ENCODE measurements around the gene ZBTB20. TPM values are rescaled to one million over a fixed set of nuclear protein-coding genes. Genes with fewer than 3 reads are reported as not detected.

The ZBTB20 gene
- total RNA-seq, 2 donors from 2014 or later = 112 to 120 TPM

- no peak for TF ChIP-seq CTCF (IDR thresholded peaks at IDR 0.05)
- Histone ChIP-seq H3K36me3 (no peaks in the 10 kb centered on the region), H3K27ac (no peak overlapping the region), H3K9me3 (no peaks in the 10 kb centered on the region), H3K27me3 (replicated peaks; ENCODE audit: insufficient read depth) (no peaks in the 10 kb centered on the region), H3K4me3 (no peak overlapping the region), H3K4me1 (ENCODE audit: control insufficient read depth in 1 of 2, low read depth in 2 of 2) (peaks cover 0 to 20% of the 10 kb centered on the region in 2 donors)
- ATAC-seq (ENCODE audit: insufficient number of reproducible peaks, low FRiP score, low read depth) (no peak), DNase-seq (ENCODE audit: low spot score) (no peak)
These were observed 627.7 kb downstream of the ZBTB20 start for GRCh38 chr3:114519415-114519814.

- Histone ChIP-seq H3K9me3 (no peaks in the 10 kb centered on the region), H3K36me3 (no peaks in the 10 kb centered on the region), H3K4me3 (no peak overlapping the region), H3K4me1 (ENCODE audit: control insufficient read depth in 1 of 2, low read depth in 2 of 2) (peaks cover 0 to 20% of the 10 kb centered on the region in 2 donors), H3K27me3 (replicated peaks; ENCODE audit: insufficient read depth) (no peaks in the 10 kb centered on the region), H3K27ac (no peak overlapping the region)
- no peak for TF ChIP-seq CTCF (IDR thresholded peaks at IDR 0.05)
- DNase-seq (ENCODE audit: low spot score) = no peak
- ATAC-seq (ENCODE audit: insufficient number of reproducible peaks, low FRiP score, low read depth) = no peak
These were observed 628.8 kb downstream of the ZBTB20 start for GRCh38 chr3:114518206-114518808.

- TF ChIP-seq CTCF (IDR thresholded peaks at IDR 0.05) = no peak
- ATAC-seq (ENCODE audit: insufficient number of reproducible peaks, low FRiP score, low read depth) (no peak), DNase-seq (ENCODE audit: low spot score) (no peak)
- no peak overlapping the region for H3K27ac ChIP-seq
- no peaks in the 10 kb centered on the region for H3K9me3 ChIP-seq
- no peaks in the 10 kb centered on the region for H3K36me3 ChIP-seq
- peaks cover 13 to 32% of the 10 kb centered on the region in 2 donors for H3K4me1 ChIP-seq (ENCODE audit: control insufficient read depth in 1 of 2, low read depth in 2 of 2)
- no peaks in the 10 kb centered on the region for H3K27me3 ChIP-seq (replicated peaks; ENCODE audit: insufficient read depth)
- H3K4me3 ChIP-seq = no peak overlapping the region
These were observed 636.9 kb downstream of the ZBTB20 start for GRCh38 chr3:114510201-114510600.

GRCh38 chr3:114509756-114510155 lies 637.3 kb downstream of the ZBTB20 start:
- TF ChIP-seq CTCF (IDR thresholded peaks at IDR 0.05) = no peak
- Histone ChIP-seq H3K4me3 (no peak overlapping the region), H3K4me1 (ENCODE audit: control insufficient read depth in 1 of 2, low read depth in 2 of 2) (peaks cover 17 to 37% of the 10 kb centered on the region in 2 donors), H3K27me3 (replicated peaks; ENCODE audit: insufficient read depth) (no peaks in the 10 kb centered on the region), H3K9me3 (no peaks in the 10 kb centered on the region), H3K36me3 (no peaks in the 10 kb centered on the region), H3K27ac (no peak overlapping the region)
- ATAC-seq (ENCODE audit: insufficient number of reproducible peaks, low FRiP score, low read depth) (no peak), DNase-seq (ENCODE audit: low spot score) (no peak)

DNA sequence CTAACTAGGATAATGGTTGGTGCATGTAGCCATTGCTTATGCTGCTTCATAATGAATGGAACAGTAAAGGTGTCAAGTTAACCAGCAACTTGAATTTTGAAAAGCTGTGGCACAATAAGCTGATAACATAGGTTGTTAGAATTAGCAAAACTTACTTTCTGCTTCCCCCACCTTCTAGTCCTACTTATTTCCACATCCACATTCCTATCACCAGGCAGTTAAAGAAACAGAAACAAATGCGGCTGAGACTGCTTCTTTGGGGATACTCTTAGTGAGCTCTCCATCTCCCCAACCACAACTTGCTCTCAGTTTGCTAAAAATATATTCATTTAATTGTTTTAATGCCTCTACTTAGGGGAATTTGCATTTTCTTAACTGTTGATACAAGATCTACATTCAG lies 638.1 kb downstream of the ZBTB20 start:
- H3K4me3 ChIP-seq = no peak overlapping the region
- no peak for TF ChIP-seq CTCF (IDR thresholded peaks at IDR 0.05)
- no peaks in the 10 kb centered on the region for H3K36me3 ChIP-seq
- ATAC-seq (ENCODE audit: insufficient number of reproducible peaks, low FRiP score, low read depth) (no peak), DNase-seq (ENCODE audit: low spot score) (no peak)
- no peak overlapping the region for H3K27ac ChIP-seq
- H3K9me3 ChIP-seq = no peaks in the 10 kb centered on the region
- H3K4me1 ChIP-seq (ENCODE audit: control insufficient read depth in 1 of 2, low read depth in 2 of 2) = peaks cover 18 to 39% of the 10 kb centered on the region in 2 donors
- H3K27me3 ChIP-seq (replicated peaks; ENCODE audit: insufficient read depth) = no peaks in the 10 kb centered on the region
